ENCODE data around the gene NUP210L.

Gene NUP210L

DNA sequence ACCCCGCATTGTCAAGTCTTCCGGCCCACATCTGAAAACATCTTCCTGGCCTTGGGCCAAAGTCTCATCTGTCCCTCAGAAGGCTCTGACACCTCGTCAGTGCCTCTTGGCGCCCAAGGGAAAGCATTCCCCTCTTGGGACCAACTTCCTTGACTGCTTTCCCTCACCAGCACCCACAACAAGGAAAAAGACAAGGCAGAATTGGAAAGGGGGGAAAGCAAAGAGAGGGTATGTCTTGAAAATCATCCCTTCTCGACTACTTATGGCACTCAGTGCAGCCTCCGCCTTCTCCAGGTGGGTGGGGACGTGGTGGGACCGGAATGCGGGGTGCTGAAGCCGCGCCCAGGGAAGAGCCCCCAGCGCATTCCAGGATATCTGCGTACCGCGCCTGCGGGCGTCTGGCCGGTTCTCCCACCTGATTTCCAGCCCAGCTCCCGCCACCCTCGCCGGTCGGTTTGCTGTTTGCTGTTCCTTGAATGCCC, 191.0 kb downstream of the NUP210L start:
- no peak for DNase-seq (ENCODE audit: low spot score)

- DNase-seq (ENCODE audit: low spot score): peak; percentile 99
Measured at GRCh38 chr1:153963030-153963849, 191.6 kb downstream of the NUP210L start, which contains the start of gene SLC39A1. TSS of gene SLC39A1 (minus strand) at chr1:153963537. CDS start at chr1:153962715, 822 bp downstream.

GRCh38 chr1:153962088-153963029, 192.5 kb downstream of the NUP210L start:
- no peak for DNase-seq (ENCODE audit: low spot score)

DNA sequence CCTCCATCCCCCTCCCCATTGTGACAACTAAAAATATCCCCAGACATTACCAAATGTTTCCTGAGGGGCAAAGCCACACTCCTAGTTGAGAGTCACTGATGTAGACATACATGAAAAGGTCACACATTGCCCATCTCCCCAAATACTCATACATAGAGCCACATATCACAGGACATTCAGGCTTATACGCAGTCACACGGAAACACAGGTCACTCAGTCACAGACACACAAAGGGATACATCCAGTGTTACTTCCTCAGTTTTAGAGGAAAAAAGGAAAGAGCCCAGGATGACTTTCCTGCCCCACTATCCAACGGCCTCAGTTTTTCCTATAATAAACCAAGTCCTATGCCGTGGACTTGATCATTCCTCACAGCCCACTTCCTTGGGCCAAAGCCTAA, 193.5 kb downstream of the NUP210L start:
- no peak for DNase-seq (ENCODE audit: low spot score)

- no peak for DNase-seq (ENCODE audit: low spot score)
Measured at GRCh38 chr1:153960206-153960605, 194.7 kb downstream of the NUP210L start.

DNA sequence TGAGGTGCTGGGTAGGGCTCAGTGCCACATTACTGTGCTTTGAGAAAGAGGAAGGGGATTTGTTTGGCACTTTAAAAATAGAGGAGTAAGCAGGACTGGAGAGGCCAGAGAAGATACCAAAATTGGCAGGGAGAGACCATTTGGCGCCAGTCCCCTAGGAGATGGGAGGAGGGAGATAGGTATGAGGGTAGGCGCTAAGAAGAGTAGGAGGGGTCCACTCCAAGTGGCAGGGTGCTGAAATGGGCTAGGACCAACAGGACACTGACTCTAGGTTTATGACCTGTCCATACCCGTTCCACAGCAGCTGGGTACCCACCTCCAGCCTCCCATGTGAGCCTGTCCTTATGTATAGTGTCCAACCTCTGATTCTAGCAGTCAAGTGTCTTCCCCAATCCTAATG, 195.4 kb downstream of the NUP210L start:
- DNase-seq (ENCODE audit: low spot score): no peak

DNA sequence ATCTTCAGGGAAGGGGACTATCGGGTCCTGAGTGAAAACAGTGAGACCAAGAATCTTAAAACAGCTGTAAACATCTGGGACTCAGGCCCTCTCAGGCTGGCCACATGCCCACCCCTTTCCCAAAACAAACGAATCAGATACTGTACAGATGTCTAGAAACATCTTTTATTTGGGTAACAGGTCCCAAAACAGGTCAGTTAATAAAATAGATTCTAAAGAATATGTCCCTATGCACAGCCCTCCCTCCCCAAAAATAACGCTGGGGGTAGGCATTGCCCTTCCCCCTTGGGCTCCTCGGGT, 196.0 kb downstream of the NUP210L start:
- no peak for DNase-seq (ENCODE audit: low spot score)

GRCh38 chr1:153958111-153958960, 196.5 kb downstream of the NUP210L start, which contains the start of gene CRTC2:
TSS of gene CRTC2 (minus strand) at chr1:153958612. CDS start at chr1:153958497, 115 bp downstream.
- DNase-seq (ENCODE audit: low spot score): peak; percentile 99

- DNase-seq (ENCODE audit: low spot score): no peak
Measured at GRCh38 chr1:153957744-153958110, 197.1 kb downstream of the NUP210L start.

DNA sequence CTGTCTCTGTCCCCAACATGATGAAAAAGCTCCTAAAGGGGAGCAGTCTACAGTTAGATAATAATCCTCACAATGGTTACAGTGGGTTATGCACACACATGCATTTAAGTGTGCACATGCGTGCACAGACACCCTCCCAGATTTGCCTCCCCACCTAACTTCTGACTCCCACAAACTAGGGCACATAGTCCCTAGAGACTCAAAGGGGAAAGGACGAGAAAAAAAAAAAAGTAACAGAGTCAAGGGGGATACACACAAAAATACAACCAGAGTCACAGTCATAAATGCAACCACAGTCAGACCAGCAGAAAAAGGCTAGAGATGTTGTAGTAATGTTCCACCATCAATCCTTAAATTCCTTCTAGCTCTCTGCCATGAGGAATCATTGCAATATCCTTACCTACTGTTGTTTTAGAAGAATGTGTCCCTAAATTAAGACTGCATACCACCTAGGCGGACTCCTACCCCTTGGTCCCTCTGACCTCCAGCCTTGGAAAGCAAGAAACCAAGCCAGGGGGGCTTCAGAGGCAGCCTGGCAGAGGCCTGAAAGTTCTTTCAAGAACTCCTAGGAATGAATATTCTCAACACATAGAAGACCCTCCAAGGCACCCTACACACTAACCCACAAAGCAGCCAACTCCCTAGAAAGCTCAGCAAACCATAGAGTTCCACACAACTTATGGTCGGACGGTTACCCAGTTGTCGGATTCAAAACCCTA, 197.7 kb downstream of the NUP210L start:
- no peak for DNase-seq (ENCODE audit: low spot score)

DNA sequence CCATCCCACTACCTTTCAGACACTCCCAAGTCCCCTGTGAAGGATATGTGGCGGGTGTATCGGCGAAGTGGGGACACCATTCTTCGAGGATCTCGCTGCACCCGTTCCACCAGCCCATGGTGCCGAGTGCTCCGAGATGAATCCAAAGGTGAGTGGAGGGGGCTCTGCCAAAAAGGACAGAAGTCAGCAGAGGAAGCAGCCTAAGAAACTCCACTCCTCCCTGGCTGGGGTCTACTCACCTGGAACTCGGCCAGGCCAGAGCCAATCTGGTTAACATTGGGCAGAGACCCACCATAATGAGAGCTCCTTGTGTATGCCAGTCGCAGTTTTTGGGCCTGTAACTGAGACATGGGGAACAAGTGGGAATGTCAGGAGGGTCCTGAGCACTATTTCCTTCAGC, 200.0 kb downstream of the NUP210L start:
- no peak for DNase-seq (ENCODE audit: low spot score)

GRCh38 chr1:153953859-153954365, 201.0 kb downstream of the NUP210L start:
- no peak for DNase-seq (ENCODE audit: low spot score)

DNA sequence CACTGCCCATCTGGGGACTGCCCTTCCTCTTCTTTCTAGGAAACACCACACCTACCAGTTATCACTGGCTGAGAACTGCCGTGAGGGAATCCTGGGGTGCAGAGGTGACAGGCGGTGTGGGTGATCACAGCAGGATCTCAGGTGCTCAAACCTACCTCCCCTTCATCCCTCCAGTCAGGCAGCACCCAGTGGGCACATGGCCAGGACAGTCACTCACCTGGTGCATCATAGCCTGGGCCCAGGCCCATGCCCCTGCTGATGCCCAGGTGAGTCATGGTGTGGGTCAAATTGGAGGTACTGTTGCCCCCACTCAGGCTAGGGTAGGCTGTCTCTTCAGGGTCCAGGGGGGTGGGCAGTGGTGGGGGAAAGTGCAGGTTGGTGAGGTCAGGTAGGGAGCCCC, 203.1 kb downstream of the NUP210L start:
- DNase-seq (ENCODE audit: low spot score): no peak

- no peak for DNase-seq (ENCODE audit: low spot score)
Measured at GRCh38 chr1:153951183-153951582, 203.7 kb downstream of the NUP210L start.

DNA sequence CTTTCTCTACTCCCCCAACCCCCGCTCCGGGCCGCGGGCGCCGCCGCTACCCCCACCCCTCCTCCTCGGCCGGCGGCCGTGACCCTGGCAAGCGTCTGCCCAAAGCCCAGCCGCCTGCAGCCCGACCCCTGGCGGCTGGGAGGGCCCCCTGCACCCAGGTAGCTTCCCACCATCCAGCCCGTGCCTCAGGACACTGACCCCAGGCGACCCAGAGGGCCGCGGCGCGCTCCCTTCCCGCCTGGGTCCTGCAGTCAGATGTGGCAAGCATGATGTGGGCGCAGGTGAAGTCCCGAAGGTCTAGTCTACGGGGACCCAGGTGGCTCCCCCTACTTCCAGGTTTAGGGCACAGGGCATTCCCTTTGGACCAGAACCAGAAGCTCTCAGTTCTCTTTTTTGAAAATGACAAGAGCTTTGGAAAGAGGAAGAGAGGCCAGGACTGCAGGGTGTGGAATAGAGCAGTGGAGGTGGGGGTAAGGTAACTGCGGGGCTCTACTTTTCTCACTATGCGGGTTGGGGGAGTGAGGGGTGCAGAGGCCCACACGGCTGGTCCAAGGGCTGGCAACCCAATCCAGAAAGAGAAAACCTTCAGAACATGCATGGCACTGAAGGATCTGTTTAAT, 208.1 kb downstream of the NUP210L start, which contains the start of gene DENND4B:
Gene DENND4B, minus strand, starts transcription at position 97 of the 620 bp plus-strand sequence. CDS start 2,344 bp downstream, outside the sequence.
- DNase-seq (ENCODE audit: low spot score): peak; percentile 79

DNA sequence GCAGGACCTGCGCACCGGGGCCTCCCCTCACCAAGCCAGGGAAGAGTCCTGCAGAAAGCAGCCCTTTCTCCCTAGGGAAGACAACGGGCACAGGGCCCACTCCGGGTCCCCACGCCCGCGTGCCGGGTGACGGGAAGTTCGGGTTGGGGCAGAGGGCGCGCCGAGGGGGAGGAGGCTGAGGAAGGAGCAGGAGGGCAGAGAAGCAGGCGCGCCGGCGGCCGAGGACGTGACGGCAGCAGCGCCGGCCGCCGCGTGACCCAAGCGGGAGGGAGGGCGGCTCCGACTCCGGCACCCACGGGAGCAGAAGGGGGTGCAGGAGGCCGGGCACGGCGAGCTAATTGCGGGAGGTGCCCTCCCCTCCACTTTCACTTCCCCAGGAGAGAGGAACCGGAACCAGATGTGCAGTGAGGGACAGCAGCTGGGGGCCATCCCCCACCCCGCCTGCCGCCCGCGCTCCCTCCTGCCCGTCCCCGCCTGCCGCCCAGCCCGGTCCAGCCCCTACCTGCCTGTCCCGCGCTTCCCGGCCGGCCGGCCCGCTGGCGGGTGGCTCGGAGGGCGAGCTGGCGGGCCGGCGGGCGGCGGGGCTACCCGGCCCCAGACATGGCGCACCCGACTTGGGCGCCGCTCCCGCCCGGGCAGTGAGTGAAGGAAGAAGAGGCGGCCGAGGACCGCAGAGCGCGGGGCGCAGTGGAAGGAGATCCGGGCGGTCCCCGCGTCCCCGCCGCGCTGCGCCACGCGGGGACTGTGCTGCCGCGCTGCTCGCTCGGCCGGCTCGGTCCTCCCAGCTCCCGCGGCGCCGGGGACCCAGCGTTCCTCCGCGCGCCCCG, 208.9 kb downstream of the NUP210L start:
- peak; percentile 61 for DNase-seq (ENCODE audit: low spot score)

- DNase-seq (ENCODE audit: low spot score): no peak
Measured at GRCh38 chr1:153945131-153945794, 209.6 kb downstream of the NUP210L start.

DNA sequence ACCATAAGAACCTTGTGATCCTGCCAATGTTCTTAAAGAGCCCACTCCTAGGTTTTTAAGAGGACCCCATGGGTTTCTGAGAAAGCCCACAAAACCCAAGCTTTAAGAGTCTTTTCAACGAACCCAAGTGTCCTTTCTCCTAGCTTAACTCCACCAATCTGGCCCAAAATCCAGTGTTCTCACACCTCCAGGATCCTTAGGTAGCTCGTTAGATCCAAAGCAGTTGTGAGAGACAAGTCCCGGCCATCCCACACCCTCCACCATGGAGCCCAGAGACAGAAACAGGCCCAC, 210.1 kb downstream of the NUP210L start:
- no peak for DNase-seq (ENCODE audit: low spot score)
